AG20443 (cell line): Measurements from ENCODE around the gene KLK15.

Experiments used
- DNase-seq: peaks from one replicate; pipeline ENCODE4 v3.0.0; 2012; ENCODE audit warnings: low spot score, mixed read lengths

Gene KLK15

GRCh38 chr19:50843701-50844221 is 10.4 kb upstream of the KLK15 start:
- no peak for DNase-seq

GRCh38 chr19:50843205-50843604 is 9.8 kb upstream of the KLK15 start:
- no peak for DNase-seq

GRCh38 chr19:50842130-50842529 is 8.8 kb upstream of the KLK15 start:
- DNase-seq = no peak

- no peak for DNase-seq
Measured at GRCh38 chr19:50839712-50840655, 6.6 kb upstream of the KLK15 start.

GRCh38 chr19:50838239-50838638 is 4.9 kb upstream of the KLK15 start:
- DNase-seq = no peak

- DNase-seq = no peak
Measured at GRCh38 chr19:50837300-50837699, 3.9 kb upstream of the KLK15 start.

GRCh38 chr19:50836543-50837195 is 3.3 kb upstream of the KLK15 start:
- DNase-seq = no peak

- DNase-seq = peak; percentile 93
Measured at GRCh38 chr19:50835785-50836542, 2.6 kb upstream of the KLK15 start.

- no peak for DNase-seq
Measured at GRCh38 chr19:50835103-50835784, 1.9 kb upstream of the KLK15 start.

GRCh38 chr19:50833802-50834167 is 411 bp upstream of the KLK15 start:
- DNase-seq = no peak

- DNase-seq = no peak
Measured at GRCh38 chr19:50832666-50833065, 708 bp downstream of the KLK15 start.

GRCh38 chr19:50831026-50831396 is 2.4 kb downstream of the KLK15 start:
- DNase-seq = no peak

GRCh38 chr19:50830266-50831025 is 2.9 kb downstream of the KLK15 start:
- no peak for DNase-seq

- no peak for DNase-seq
Measured at GRCh38 chr19:50829801-50830200, 3.6 kb downstream of the KLK15 start.

- no peak for DNase-seq
Measured at GRCh38 chr19:50827476-50827875, 5.9 kb downstream of the KLK15 start.

- DNase-seq = no peak
Measured at GRCh38 chr19:50826492-50827240, 6.7 kb downstream of the KLK15 start.

- no peak for DNase-seq
Measured at GRCh38 chr19:50823389-50824042, 9.9 kb downstream of the KLK15 start, which contains the start of gene KLK1. KLK1 (minus strand) TSS chr19:50823787; CDS start chr19:50823748, 39 bp downstream.

- DNase-seq = no peak
Measured at GRCh38 chr19:50822661-50823208, 10.6 kb downstream of the KLK15 start.

GRCh38 chr19:50821622-50822021 is 11.8 kb downstream of the KLK15 start:
- no peak for DNase-seq
